Fibroblast of the aortic adventitia (primary cell): ENCODE measurements around the gene GBX1. TPM values are rescaled to one million over a fixed set of nuclear protein-coding genes. Genes with fewer than 3 reads are reported as not detected.

Source experiments
- DNase-seq: peaks from one replicate; pipeline ENCODE4 v3.0.0-alpha.2; 2010; ENCODE audit warnings: low read depth
- H3K4me3 ChIP-seq: 2 replicates; pipeline ENCODE4 v1.5.1; 2011; ENCODE audit warnings: low read depth, mild to moderate bottlenecking, control low read depth, low read length, moderate library complexity
- total RNA-seq: library from RNA; depleted of rRNA; stranded (reverse); fragments of >200 nt; gene quantifications from 2 replicates; pipeline ENCODE4 v1.2.3, GENCODE V29; 2012; ENCODE audit warnings: low replicate concordance
- TF ChIP-seq, protein P1 (sequence below): IDR thresholded peaks from 2 replicates; pipeline ENCODE4 v1.5.1; 2011; ENCODE audit warnings: mild to moderate bottlenecking, low read length, control low read depth, inconsistent platforms; ENCODE audit not compliant: insufficient read depth

The GBX1 gene
- total RNA-seq, 1 donor: not detected

DNA sequence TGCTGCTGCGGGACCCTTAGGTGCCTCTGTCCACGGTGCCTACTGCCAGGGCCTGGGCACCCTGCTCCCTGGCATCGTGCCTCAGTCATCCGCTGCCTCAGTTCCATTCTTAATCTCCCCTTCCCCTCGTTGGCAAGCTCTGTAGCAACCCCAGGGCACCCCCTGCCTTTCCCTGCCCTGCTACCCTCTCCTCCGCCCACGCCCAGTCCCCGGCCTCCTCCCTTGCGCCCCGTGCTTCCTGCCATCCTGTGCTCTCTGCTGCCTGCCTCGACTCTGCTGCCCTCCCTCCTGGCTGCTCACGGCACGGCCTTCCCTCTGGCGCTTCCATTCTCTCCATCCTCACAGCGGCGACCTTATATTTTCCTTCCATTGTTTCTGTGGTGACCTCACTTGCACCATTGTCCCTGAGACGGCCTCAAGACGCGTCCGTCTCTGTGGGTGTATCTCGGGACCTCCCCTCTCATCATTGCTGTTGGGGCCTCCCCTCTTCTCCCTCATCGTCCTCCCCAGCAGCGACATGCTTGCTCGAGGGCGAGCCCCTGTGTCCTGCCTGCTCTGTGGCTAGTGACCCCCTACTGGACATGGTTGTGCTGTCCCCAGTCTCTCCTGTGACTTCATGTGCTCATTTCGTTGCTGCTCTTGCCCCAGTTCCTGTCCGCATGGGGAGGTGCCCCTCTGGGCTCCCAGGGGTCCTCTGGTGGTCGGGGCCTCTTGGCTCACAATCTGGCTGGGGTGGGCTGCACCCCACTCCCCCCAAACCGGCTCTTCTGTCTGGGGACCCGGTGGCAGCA is 45.9 kb downstream of the GBX1 start:
- no peak for DNase-seq
- TF ChIP-seq, protein P1, sequence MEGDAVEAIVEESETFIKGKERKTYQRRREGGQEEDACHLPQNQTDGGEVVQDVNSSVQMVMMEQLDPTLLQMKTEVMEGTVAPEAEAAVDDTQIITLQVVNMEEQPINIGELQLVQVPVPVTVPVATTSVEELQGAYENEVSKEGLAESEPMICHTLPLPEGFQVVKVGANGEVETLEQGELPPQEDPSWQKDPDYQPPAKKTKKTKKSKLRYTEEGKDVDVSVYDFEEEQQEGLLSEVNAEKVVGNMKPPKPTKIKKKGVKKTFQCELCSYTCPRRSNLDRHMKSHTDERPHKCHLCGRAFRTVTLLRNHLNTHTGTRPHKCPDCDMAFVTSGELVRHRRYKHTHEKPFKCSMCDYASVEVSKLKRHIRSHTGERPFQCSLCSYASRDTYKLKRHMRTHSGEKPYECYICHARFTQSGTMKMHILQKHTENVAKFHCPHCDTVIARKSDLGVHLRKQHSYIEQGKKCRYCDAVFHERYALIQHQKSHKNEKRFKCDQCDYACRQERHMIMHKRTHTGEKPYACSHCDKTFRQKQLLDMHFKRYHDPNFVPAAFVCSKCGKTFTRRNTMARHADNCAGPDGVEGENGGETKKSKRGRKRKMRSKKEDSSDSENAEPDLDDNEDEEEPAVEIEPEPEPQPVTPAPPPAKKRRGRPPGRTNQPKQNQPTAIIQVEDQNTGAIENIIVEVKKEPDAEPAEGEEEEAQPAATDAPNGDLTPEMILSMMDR: no peak
- no peak overlapping the region for H3K4me3 ChIP-seq

DNA sequence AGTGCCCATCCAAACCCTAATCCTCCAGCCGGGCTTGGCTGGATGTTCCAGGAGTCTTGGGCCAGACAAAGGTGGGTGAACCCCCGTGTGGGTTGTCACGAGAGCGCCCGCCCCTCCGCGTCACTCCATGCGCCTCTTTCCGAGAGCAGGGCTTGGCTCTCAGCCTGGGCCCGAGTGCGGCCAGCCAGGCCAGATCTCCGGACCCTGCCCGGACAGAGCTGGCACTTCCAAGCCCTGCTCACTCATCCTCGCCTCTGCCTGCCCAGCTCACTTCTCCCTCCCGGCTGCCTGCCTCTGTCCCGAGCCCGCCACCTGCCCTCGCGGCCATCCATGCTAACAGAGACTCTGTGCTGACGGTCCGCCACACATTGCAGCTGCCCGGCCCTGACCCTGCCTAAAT is 46.6 kb downstream of the GBX1 start:
- TF ChIP-seq, protein P1: no peak
- DNase-seq: no peak
- H3K4me3 ChIP-seq: no peak overlapping the region

DNA sequence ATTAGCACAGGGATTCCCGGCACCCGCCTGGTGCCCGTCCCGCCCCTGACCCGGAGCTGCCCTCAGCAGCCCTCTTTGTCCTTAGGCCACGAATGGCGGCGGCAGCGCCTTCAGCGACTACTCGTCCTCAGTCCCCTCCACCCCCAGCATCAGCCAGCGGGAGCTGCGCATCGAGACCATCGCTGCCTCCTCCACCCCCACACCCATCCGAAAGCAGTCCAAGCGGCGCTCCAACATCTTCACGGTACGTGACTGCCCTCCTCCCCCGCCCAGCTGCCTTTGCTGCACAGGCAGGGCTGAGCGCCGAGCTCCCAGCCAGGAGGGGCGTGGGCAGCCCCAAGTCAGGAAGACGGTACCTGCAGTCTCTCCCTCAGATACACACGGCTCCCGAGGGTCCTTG is 47.6 kb downstream of the GBX1 start:
- DNase-seq: no peak
- TF ChIP-seq, protein P1: no peak
- no peak overlapping the region for H3K4me3 ChIP-seq

DNA sequence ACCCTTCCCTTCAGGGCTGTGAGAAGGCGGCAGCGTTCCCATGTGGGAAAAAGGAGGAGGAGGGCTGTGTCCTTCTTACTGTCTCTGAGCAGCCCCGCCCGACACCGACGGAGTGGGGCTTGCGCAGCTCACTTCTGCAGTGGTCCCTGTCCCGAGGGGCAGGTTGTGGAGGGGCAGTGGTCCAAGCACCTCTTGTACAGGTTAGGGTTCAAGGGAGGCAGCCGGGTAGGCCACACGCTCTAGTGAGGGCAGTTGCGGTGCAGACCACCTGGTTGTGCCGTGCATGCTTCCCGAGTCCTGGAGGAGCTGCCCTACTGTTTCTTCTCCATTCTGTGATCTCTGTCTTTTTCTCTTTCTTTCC is 48.5 kb downstream of the GBX1 start:
- DNase-seq: no peak
- TF ChIP-seq, protein P1: no peak
- H3K4me3 ChIP-seq: no peak overlapping the region

DNA sequence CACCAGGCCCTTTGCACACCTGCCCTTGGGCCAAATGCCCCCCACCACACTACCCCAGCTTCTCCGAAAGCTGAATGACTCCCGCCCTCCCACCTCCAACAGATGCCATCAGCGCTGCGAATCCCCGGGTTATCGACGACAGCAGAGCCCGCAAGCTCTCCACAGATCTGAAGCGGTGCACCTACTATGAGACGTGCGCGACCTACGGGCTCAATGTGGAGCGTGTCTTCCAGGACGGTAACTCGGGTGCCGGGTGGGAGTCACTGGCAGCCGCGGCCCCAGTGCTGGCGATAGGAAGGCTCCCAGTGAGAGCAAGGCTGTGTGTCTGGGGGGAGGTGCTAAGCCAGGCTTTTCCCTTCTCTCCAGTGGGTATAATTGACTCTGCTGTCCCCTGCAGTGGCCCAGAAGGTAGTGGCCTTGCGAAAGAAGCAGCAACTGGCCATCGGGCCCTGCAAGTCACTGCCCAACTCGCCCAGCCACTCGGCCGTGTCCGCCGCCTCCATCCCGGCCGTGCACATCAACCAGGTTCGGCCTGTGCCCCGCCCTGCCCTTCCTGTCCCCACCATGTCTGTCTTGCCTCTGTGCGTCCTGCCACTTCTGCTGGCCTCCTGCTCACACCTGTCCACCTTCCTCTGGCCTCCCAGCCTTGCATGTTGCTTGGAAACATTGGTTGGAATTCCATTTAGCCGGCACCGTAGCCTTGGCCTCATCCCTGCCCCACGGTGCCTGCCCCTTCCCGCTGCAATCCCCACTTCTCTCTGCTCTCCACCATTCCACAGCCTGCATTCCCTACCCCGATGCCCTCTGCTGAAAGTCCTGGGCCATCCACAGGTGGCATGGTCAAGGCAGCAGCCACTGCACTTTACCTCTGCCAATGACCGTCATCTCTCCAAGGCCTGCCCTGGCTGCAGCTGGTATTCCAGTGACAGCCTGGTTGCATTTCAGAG is 49.1 kb downstream of the GBX1 start:
- no peak for DNase-seq
- no peak overlapping the region for H3K4me3 ChIP-seq
- TF ChIP-seq, protein P1: no peak

DNA sequence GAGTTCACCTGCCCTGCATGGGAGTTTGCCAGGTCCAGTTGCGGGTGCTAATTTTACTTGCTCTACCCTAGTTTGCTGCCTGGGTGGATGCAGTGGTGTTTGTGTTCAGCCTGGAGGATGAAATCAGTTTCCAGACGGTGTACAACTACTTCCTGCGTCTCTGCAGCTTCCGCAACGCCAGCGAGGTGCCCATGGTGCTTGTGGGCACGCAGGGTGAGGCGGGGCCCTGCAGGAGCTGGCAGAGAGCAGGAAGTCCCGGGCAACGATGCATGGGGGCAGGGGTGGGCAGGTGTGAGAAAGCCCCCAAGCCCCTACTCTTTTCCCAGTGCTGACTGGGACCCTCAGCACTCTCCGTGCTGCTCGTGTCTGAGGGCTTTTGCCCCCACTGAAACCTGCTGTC is 49.9 kb downstream of the GBX1 start:
- H3K4me3 ChIP-seq: no peak overlapping the region
- TF ChIP-seq, protein P1: no peak

More for the DNA sequence above, 49.9 kb downstream of the GBX1 start:
- DNase-seq: no peak
